ENCODE results near the gene SLC30A1. TPM values are rescaled to one million over a fixed set of nuclear protein-coding genes. Genes with fewer than 3 reads are reported as not detected.

The SLC30A1 gene
- total and polyA plus RNA-seq, 2 of the 13 experiments (the other 11 are each of a cell fraction or from before 2014, with no cell fraction given), result 5.9 to 24.4 TPM

- TF ChIP-seq, protein P1, sequence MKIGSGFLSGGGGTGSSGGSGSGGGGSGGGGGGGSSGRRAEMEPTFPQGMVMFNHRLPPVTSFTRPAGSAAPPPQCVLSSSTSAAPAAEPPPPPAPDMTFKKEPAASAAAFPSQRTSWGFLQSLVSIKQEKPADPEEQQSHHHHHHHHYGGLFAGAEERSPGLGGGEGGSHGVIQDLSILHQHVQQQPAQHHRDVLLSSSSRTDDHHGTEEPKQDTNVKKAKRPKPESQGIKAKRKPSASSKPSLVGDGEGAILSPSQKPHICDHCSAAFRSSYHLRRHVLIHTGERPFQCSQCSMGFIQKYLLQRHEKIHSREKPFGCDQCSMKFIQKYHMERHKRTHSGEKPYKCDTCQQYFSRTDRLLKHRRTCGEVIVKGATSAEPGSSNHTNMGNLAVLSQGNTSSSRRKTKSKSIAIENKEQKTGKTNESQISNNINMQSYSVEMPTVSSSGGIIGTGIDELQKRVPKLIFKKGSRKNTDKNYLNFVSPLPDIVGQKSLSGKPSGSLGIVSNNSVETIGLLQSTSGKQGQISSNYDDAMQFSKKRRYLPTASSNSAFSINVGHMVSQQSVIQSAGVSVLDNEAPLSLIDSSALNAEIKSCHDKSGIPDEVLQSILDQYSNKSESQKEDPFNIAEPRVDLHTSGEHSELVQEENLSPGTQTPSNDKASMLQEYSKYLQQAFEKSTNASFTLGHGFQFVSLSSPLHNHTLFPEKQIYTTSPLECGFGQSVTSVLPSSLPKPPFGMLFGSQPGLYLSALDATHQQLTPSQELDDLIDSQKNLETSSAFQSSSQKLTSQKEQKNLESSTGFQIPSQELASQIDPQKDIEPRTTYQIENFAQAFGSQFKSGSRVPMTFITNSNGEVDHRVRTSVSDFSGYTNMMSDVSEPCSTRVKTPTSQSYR (CRISPR knock-in tag; IDR thresholded peaks at IDR 0.05; ENCODE audit: borderline replicate concordance), result peak; percentile 15; the same call in 1 of the 2 replicates
- peak; percentile 72; the same call in 1 of the 2 replicates for TF ChIP-seq ZNF44 (CRISPR knock-in tag; IDR thresholded peaks at IDR 0.05)
- TF ChIP-seq ZNF83 (CRISPR knock-in tag; IDR thresholded peaks at IDR 0.05; ENCODE audit: borderline replicate concordance), result no peak
- peak; percentile 37 to 40; a peak in 1 of 4 replicates for TF ChIP-seq HMGXB4 (CRISPR knock-in tag; IDR thresholded peaks at IDR 0.05; ENCODE audit: borderline replicate concordance in 1 of 2, low read depth in 1 of 2)
- peak; percentile 42; the same call in 1 of the 2 replicates for TF ChIP-seq CBX5 (CRISPR knock-in tag; IDR thresholded peaks at IDR 0.05; ENCODE audit: borderline replicate concordance)
- TF ChIP-seq, protein P2, sequence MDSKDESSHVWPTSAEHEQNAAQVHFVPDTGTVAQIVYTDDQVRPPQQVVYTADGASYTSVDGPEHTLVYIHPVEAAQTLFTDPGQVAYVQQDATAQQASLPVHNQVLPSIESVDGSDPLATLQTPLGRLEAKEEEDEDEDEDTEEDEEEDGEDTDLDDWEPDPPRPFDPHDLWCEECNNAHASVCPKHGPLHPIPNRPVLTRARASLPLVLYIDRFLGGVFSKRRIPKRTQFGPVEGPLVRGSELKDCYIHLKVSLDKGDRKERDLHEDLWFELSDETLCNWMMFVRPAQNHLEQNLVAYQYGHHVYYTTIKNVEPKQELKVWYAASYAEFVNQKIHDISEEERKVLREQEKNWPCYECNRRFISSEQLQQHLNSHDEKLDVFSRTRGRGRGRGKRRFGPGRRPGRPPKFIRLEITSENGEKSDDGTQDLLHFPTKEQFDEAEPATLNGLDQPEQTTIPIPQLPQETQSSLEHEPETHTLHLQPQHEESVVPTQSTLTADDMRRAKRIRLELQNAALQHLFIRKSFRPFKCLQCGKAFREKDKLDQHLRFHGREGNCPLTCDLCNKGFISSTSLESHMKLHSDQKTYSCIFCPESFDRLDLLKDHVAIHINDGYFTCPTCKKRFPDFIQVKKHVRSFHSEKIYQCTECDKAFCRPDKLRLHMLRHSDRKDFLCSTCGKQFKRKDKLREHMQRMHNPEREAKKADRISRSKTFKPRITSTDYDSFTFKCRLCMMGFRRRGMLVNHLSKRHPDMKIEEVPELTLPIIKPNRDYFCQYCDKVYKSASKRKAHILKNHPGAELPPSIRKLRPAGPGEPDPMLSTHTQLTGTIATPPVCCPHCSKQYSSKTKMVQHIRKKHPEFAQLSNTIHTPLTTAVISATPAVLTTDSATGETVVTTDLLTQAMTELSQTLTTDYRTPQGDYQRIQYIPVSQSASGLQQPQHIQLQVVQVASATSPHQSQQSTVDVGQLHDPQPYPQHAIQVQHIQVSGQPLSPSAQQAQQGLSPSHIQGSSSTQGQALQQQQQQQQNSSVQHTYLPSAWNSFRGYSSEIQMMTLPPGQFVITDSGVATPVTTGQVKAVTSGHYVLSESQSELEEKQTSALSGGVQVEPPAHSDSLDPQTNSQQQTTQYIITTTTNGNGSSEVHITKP (CRISPR knock-in tag; IDR thresholded peaks at IDR 0.05; ENCODE audit: low read depth), result peak; percentile 72
- peak; percentile 37; the same call in 1 of the 2 replicates for TF ChIP-seq ZNF362 (CRISPR knock-in tag; IDR thresholded peaks at IDR 0.05; ENCODE audit: borderline replicate concordance)
- TF ChIP-seq, protein P3, sequence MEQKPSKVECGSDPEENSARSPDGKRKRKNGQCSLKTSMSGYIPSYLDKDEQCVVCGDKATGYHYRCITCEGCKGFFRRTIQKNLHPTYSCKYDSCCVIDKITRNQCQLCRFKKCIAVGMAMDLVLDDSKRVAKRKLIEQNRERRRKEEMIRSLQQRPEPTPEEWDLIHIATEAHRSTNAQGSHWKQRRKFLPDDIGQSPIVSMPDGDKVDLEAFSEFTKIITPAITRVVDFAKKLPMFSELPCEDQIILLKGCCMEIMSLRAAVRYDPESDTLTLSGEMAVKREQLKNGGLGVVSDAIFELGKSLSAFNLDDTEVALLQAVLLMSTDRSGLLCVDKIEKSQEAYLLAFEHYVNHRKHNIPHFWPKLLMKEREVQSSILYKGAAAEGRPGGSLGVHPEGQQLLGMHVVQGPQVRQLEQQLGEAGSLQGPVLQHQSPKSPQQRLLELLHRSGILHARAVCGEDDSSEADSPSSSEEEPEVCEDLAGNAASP (CRISPR knock-in tag; IDR thresholded peaks at IDR 0.05; ENCODE audit: borderline replicate concordance), result peak; percentile 86; the same call in 1 of the 2 replicates
- no peak for TF ChIP-seq RORA (CRISPR knock-in tag; IDR thresholded peaks at IDR 0.05)
- TF ChIP-seq ZBTB44 (CRISPR knock-in tag; IDR thresholded peaks at IDR 0.05), result no peak
- TF ChIP-seq BORCS8-MEF2B (CRISPR knock-in tag; IDR thresholded peaks at IDR 0.05), result no peak
- peak; percentile 86 for TF ChIP-seq HNF4A (CRISPR knock-in tag; IDR thresholded peaks at IDR 0.05)
Measured at GRCh38 chr1:211609120-211610024, 30.4 kb upstream of the SLC30A1 start (continued).

Data from HepG2 (cell line).